Ishikawa (cell line): ENCODE measurements around the gene CIAO2B.

Experiments
- CREB1 ChIP-seq: IDR thresholded peaks from 2 replicates; pipeline ENCODE4 v1.6.1; 2012; ENCODE audit warnings: low read depth
- EGR1 ChIP-seq: IDR thresholded peaks from 2 replicates; pipeline ENCODE4 v1.6.1; 2012
- EP300 ChIP-seq: IDR thresholded peaks from 2 replicates; pipeline ENCODE4 v1.6.1; 2012; ENCODE audit warnings: borderline replicate concordance
- FOXM1 ChIP-seq: IDR thresholded peaks from 2 replicates; pipeline ENCODE4 v1.6.1; 2012; ENCODE audit warnings: low read depth, borderline replicate concordance
- MAX ChIP-seq: IDR thresholded peaks from 2 replicates; pipeline ENCODE4 v1.6.1; 2012
- NFIC ChIP-seq: IDR thresholded peaks from 2 replicates; pipeline ENCODE4 v1.6.1; 2012
- RAD21 ChIP-seq: IDR thresholded peaks from 2 replicates; pipeline ENCODE4 v1.6.1; 2012; ENCODE audit warnings: low read depth
- REST ChIP-seq: IDR thresholded peaks from 2 replicates; pipeline ENCODE4 v1.6.1; 2012; ENCODE audit warnings: low read depth, mild to moderate bottlenecking
- TAF1 ChIP-seq: IDR thresholded peaks from 2 replicates; pipeline ENCODE4 v1.6.1; 2012; ENCODE audit warnings: low read depth, mild to moderate bottlenecking
- TCF12 ChIP-seq: IDR thresholded peaks from 2 replicates; pipeline ENCODE4 v1.6.1; 2012; ENCODE audit warnings: low read depth
- YY1 ChIP-seq: IDR thresholded peaks from 2 replicates; pipeline ENCODE4 v1.6.1; 2012; ENCODE audit warnings: low read depth

- TF ChIP-seq TAF1 (no peak), RAD21 (no peak), TCF12 (no peak), EP300 (no peak), NFIC (no peak), REST (no peak), YY1 (no peak), FOXM1 (no peak), EGR1 (no peak), MAX (no peak), CREB1 (no peak)
These were observed 13.1 kb downstream of the CIAO2B start for GRCh38 chr16:66920924-66921680.
